Measurements from ENCODE around the gene NUFIP2. TPM values are rescaled to one million over a fixed set of nuclear protein-coding genes. Genes with fewer than 3 reads are reported as not detected.
"Not testable (repeated sequence)": the region's sequence is repeated elsewhere in the genome, so short reads cannot be mapped to it uniquely, and the experiment has no call there.

NUFIP2 gene
- total RNA-seq, 1 donor from 2014 or later, result 83.8 TPM

DNA sequence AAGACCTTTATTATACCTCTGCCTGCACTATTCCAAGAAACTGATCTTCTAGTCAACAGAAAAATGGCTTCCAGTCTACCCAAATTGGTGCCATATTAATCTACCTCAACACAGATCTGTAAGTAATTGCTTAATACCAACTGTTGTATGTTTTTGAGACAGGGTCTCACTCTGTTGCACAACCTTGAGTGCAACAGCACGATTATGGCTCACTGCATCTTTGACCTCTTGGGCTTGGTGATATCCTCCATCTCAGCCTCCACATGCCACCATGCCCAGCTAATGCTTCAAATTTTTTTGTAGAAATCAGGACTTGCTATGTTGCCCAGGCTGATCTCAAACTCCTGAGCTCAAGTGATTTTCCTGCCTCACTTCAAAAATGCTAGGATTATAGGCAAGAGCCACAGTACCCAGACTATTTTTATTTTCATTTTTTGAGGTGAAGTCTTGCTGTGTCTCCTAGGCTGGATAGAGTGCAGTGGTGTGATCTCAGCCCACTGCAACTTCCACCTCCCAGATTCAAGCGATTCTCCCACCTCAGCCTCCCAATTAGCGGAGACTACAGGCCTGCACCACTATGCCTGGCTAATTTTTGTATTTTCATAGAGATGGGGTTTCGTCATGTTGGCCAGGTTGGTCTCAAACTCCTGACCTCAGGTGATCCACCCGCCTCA is 14.4 kb downstream of the NUFIP2 start:
- no peak for DNase-seq (ENCODE audit: low spot score)

DNA sequence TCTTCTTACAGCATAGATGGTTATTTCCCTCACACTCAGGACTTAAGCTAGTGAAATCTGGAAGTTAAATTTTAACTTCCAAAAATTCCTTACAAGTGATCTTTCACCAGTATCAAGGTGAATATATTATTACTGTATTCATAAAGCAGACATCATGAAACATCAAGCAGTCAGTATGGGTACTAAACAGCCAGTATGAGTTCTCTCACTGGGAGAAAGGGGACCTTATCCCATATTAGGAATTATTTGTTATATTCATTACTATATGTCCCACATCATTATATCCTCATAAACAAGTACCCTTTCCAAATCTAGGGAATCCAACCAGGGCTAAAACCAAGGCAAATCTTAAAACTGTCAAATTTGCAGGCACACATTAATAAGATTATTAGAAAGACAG is 15.3 kb downstream of the NUFIP2 start:
- no peak for DNase-seq (ENCODE audit: low spot score)

DNA sequence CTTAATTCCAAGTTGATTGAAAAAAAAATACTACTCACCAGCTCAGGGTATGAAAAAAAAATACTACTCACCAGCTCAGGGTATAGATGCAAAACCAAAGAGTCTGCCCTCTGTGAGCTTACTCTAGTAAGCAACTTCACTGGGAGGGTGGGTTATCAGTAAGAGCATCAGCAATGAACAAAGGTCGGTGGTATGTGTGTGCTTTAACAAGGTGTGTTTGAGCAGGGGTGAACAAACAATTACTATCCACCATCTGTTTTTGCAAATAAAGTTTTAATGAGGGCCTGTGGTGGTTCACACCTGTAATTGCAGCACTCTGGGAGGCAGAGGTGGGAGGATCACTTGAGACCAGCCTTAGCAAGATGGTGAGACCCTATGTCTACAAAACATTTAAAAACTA is 20.0 kb downstream of the NUFIP2 start:
- DNase-seq (ENCODE audit: low spot score), result no peak

DNA sequence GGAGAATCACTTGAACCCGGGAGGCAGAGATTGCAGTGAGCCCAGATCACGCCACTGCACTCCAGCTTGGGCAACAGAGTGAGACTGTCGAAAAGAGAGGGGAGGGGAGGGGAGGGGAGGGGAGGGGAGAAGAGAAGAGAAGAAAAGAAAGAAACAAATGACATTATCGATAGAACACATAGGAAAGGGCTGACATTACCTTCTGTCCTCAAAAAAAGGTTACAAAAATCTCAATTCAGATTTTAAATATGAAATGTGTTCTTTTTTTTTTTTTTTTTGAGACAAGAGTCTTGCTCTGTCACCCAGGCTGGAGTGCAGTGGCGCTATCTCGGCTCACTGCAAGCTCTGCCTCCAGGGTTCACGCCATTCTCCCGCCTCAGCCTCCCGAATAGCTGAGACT is 22.0 kb downstream of the NUFIP2 start:
- DNase-seq (ENCODE audit: low spot score), result not testable (repeated sequence)

DNA sequence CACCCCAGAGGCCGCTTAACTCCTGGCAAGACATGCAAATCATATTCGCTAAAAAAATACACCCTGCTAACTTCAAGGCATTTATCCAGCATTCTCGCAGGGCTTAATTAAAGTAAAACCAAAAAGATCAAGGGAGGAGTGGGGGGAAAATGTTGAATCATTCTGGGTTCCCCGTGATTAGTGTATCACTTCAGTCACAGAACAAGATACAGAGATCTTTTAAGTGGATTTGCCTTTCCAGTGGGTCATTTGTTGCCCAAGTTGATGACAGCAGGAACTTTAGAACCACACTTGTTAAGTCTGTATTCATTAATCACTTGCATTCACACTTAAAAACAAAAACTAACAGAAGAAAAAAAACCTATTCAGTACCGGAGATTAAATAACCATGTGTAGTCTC is 30.0 kb downstream of the NUFIP2 start:
- no peak for DNase-seq (ENCODE audit: low spot score)

DNA sequence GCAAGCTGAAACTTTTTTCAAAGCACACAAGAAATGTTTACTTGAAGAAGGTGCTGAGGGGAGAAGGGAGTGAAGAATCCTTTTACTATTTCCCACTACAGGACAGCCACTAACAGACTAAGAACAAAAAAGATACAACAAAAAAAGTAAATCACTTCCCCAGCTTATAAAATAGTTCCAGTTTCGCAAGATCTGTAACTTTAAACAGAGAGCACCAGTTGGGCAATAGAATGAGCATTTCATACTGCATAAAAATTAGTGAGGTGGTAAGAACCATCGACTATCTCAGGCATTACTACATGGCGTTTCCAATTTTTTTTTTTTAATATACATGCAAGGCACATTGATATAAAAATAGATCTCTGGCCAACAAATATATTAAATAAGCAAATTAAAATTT is 36.2 kb downstream of the NUFIP2 start:
- no peak for DNase-seq (ENCODE audit: low spot score)

DNA sequence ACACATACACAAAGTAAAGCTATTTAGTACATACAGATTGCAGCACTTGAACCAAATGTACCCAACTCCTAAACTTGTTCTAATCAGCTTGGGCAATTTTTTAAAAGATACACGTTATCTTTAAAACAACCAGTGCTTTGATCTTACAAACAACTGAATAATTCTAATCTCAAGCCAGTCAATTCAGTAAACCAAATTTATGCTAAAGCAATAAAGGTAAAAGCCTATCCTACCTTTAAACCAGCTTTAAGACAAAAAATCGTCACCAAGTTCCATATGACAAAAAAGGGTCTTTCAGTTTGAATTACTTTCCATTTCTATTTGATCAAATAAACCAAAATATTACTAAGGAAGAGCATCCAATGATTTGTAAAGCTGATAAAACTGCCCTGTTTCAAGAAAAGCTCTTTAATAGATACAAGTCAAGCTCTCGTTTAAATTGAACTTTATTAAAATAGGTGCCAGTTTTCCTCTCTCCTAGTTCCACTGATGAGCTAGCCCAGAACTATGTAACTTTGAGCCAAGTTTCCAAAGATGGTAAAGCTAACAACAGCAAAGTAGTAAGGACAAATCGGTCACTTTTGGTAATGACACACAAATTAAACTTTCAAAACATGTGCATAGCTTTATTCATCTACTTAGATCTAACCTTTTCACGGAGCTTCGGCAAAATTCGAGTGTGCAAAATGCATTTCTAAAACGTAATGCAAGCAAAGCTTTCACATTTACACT is 37.0 kb downstream of the NUFIP2 start:
- DNase-seq (ENCODE audit: low spot score), result no peak

DNA sequence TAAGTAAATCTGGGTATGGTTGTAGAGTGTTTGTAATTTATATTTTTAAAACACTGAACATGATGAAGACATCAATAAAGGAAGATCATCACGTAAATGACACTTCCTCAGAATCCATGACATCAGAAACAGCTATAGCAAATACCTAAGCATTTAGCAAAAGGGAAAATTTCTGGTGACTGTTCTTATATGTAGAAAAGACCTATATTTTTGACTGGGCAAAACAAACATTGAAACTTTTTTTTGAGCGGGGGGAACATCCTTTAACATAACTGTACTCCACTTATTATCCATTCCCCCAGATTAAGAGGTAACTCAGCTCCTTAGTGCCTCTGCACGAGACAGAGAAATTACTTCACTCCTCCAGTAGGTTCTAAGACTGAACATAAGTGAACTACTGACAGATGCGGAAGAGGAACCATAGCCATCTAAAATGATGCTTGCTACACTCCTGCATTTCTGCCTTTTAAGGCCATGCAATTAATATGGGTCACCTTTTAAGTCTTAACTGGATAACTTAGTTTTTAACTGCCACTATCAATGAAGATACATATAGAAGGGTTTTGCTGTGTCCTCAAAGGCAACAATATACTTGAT is 37.9 kb downstream of the NUFIP2 start:
- DNase-seq (ENCODE audit: low spot score), result no peak

DNA sequence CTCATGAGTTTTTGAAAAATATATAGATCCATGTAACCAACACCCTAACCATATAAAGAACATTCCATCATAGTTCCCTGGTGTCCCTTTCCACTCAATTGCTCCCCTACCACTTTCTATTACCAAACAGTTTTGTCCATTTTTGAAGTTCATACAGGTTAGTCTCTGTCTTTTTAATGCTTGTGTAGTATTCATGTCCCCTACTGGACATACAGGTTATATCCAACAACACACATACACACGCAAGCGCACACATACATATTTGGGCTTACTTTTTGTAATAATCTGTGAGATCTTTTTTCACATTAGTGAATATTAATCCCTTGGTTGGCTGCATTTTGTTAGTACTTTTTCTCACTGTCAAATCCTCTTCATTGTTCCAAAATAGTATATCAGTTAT is 40.9 kb downstream of the NUFIP2 start:
- DNase-seq (ENCODE audit: low spot score), result no peak

DNA sequence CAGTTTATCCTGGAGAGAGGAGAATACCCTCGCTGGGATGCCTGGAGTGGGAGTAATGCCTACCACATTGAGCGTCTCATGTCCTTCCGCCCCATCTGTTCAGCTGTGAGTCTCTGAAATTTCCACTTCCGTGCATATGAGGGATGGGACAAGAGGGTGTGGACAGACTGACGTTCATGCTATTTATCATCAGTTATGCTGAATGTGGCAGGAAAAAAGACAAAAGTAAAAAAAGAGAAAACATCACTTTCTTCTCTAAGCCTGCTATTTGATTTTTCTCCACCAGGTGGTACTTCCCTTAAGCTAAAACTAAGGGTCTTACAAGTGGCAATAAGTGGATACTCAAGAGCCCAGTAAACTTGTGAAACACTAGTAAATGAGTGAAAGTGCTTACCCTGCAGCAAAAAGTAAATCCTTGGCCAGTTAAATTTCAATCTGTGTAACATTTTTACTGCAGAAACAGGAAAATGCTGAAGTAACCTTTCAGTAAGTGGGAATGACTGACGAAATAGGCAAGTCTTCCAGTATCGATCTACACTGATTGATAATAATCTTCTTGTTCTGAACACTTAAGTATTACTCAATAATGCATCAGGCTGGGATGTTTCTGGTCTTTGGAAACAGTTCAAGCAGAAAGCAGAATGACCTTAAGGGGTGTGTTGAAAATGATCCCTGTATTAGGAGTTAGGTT is 41.7 kb downstream of the NUFIP2 start:
- no peak for DNase-seq (ENCODE audit: low spot score)

DNA sequence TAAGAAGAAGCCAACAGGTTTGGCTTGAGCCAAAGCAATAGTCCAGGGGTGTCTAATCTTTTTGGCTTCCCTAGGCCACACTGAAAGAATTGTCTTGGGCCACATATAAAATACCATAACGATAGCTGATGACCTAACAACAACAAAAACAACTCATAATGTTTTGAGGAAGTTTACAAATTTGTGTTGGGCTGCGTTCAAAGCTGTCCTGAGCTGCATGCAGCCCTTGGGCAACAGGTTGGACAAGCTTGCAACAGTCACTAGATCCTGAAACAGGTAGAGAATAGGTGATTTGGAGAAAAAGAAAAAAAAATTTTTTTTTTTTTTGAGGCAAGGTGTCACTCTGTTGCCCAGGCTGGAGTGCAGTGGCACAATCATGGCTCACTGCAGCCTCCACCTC is 42.8 kb downstream of the NUFIP2 start:
- DNase-seq (ENCODE audit: low spot score), result no peak

DNA sequence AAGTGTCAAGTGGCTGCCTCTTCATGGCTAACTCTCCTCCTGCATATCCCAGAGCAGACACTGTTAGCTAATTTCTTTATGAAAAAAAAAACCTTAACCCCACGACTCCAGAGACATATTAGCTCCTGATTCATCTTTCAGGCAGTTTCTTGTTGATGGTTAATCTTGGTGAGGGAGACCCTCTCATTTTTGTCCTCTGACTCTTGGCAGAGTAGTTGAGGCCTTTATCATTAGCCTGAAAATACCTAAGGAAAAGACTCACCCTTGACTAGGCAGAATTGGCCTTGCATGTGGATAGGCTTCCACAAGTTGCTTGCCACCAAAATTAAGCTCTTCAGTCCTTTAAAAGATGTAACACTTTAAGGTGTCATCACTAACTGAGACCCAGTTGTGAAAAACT is 43.3 kb downstream of the NUFIP2 start:
- DNase-seq (ENCODE audit: low spot score), result no peak

DNA sequence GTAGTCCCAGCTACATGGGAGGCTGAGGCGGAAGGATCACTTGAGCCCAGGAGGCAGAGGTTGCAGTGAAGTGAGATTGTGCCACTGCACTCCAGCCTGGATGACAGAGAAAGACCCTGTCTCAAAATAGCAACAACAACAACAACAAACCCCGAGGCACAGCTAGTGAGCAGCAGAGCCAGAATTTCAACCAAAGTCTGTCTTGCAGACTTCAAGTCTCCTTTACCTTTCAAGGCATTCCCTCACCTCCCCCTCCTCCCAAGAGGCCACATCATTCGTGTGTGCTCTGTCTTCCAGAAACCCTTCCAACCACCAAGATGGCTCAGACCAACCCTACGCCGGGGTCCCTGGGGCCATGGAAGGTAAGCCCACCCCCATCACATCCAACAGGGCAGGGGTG is 45.1 kb downstream of the NUFIP2 start:
- DNase-seq (ENCODE audit: low spot score), result no peak

DNA sequence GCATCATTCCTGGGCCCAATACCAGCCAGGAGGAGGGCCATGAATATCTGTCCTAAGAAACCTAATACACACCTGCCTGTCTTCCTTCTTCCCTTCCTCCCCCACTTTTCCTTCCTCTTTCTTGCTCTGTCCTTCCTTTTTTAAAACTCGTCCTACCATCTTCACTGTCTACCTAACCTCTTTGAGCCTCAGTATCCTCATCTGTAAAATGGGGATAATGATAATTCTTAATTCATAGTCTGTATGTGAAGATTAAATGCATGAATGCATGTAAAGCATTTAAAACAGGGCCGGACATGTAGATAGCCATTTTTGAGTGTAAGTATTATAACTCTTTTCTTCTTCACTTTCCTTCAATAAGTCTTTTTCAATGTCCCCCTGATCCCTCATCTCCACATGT is 46.7 kb downstream of the NUFIP2 start:
- no peak for DNase-seq (ENCODE audit: low spot score)

DNA sequence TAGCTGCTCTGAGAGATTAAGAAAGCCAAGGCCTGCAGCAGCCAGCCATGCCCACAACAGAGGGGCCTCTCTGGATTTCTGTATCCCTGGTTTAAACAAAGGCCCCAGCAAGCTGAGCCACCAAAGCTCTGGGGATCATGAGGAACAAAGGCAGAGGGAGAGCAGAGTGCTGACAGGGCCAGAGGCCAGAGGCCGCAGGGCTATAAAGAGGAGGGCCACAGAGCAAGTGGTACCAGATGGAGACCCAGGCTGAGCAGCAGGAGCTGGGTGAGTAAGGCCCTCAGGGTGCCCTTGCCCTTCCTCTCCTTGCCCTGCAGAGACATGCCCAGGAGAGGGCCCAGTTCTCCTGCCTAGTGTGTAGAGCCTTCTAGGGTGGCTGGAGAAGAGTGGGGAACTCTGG is 47.3 kb downstream of the NUFIP2 start, which contains the start of gene CRYBA1:
Gene CRYBA1 (plus strand): TSS at position 232 of the 400 bp plus-strand sequence. CDS start 5 bp downstream, at position 237.
- no peak for DNase-seq (ENCODE audit: low spot score)

DNA sequence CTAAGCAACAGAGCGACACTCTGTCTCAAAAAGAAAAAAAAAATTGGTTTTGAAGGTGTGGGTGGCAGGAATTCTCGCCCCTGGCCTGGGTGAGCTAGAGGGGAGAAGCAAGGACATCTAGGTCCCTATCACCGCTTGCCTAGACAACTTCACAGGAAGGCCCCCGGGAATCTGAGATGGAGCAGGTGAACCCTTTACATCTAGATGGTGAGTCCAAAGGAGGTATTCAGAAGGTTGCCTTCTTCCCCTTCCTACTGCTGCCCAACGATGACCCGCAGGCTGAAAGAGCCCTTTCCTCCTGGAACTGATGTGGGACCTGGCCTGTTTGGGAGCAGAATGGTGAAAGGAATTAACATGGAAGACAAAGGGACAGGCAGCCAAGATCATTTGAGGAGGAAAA is 48.5 kb downstream of the NUFIP2 start:
- DNase-seq (ENCODE audit: low spot score), result no peak

DNA sequence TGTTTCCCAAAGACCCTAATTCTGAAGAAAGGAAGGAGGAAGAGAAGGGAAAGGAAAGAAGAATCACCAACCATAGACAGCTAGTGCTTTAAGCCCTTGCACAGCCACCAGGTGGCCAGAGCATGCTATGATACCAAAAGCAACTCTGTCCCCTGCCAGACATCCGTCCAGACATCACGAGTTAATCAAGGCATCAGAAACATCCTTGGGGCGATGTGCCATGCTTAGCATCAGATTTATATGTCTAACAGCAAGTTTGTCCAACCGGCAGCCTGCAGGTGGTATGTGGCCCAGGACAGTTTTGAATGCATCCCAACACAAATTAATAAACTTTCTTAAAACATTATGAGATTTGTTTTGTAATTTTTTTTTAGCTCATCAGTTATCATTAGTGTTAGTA is 50.2 kb downstream of the NUFIP2 start:
- DNase-seq (ENCODE audit: low spot score), result no peak

DNA sequence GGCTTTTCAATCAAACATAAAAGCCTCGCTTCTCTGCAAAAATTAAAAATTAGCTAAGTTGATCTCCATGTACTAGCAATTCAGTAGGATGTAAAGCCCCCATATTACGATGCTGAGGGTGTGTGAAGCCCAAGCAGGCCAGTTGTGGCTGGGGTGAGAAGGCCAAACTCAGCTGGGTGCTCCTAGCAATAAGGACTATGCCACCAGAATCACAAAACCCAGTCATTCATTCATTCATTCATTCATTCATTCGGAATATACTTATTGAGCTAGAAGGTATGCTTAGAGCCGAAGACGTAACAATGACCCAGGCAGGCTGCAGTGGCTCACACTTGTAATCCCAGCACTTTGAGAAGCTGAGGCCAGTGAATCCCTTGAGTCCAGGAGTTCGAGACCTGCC is 51.2 kb downstream of the NUFIP2 start:
- DNase-seq (ENCODE audit: low spot score), result no peak

DNA sequence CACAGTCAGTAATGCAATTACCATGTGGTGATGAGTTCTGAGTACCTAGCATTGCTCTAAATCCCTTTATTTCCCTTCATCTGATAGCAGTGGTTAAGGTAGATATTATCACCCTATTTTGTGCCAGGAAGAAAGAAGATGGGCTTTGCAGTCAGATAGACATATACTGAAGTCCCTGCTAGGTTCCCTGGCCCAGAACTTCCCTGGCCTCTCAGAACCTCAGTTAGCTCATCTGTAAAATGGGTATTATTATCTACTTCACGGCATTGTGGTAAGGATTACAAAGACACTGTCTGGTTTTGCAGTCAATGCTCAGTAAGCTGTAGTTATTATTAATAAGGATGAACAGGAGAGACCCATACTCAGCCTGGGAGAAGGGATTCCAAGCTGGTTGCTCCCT is 51.9 kb downstream of the NUFIP2 start:
- no peak for DNase-seq (ENCODE audit: low spot score)

DNA sequence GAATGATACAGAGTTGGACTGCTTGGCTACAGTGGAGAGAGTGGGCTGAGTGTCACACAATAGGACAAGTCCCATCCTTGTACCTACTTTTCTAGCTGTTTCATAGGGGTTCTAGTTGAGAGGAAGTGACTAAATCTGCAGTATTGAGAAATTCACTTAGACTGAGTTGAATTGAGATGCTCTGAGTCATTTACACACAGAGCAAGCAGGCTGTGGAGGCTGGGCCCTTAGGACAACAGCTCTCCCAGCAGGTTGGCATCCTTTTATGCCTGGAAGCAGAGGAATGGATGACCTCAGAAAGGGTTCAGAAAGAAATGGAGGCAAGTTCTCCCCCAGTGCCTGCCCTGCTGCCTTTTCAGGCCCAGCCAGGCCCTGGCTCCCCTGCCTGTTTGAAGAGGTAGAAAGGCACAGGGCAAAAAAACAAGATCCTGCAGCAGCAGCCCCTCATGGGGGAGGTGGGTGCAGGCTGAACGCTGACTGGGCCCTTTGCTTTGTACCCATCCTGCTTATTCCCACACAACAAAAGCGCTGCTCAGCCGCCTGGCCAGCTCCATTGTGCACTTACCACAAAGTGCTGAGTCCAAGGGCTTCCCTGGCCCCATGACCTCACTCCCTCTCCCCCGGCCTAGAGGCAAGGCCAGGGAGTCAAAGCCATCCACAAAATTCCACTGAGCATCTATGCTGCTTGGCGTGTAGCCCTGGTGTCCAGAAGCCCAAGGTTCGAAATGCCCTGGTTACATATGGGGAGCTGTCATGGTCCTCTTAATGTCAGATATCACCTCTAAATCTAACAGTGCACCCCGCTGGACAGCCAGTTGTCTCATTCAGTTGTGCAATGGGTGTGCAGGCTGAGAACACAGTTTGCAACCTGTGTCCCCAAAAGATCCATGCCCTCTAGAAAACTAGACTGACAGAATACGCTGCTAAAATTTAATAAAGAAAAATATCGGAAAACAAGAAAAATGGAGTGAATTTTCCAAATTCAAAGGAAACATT is 52.7 kb downstream of the NUFIP2 start:
- peak; percentile 48 for DNase-seq (ENCODE audit: low spot score)

DNA sequence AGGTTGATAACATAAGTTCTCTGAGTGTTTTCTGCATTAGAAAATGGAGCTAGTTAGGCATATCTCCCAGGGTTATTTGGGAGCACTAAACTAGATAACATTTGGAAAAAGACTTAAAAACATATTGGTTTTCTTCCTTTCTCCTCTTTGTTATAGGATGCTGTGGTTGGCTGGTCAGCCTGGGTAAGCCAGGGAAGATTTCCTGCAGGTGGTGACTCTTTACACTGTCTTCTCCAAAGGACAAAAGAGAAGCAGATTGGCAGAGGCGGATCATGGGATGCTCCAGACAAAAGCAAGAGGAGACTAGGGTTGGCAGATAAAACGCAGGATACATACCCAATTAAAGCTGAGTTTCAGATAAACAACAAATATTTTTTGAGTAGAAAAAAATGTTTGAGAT is 53.5 kb downstream of the NUFIP2 start:
- no peak for DNase-seq (ENCODE audit: low spot score)
